Smooth muscle cell (in vitro differentiated cells): ENCODE results near the gene NRDC. TPM values are rescaled to one million over a fixed set of nuclear protein-coding genes. Genes with fewer than 3 reads are reported as not detected.

Experiments
- DNase-seq: peaks from one replicate; lab custom pipeline; 2025; ENCODE audit not compliant: unreplicated experiment; lab: John Stamatoyannopoulos, UW
- H2AFZ ChIP-seq: fragments of 200-600 bp; sonication (generic); 2 replicates; pipeline ENCODE4 v1.6.0; 2016; ENCODE audit warnings: antibody characterized with exemption, low read depth, mild to moderate bottlenecking
- H3F3A ChIP-seq: fragments of 200-600 bp; sonication (generic); 2 replicates; pipeline ENCODE4 v1.6.0; 2017; ENCODE audit warnings: antibody characterized with exemption, low read depth
- H3K27ac ChIP-seq: fragments of 200-600 bp; sonication (generic); 2 replicates; pipeline ENCODE4 v1.5.1; 2016; ENCODE audit warnings: low read depth, mild to moderate bottlenecking
- H3K27me3 ChIP-seq: fragments of 200-600 bp; sonication (generic); 2 replicates; pipeline ENCODE4 v1.6.1; 2016; ENCODE audit warnings: low read depth, mild to moderate bottlenecking
- H3K36me3 ChIP-seq: fragments of 200-600 bp; sonication (generic); 2 replicates; pipeline ENCODE4 v1.5.1; 2016; ENCODE audit warnings: low read depth
- H3K4me1 ChIP-seq: fragments of 200-600 bp; sonication (generic); 2 replicates; pipeline ENCODE4 v1.5.1; 2016; ENCODE audit warnings: low read depth
- H3K4me2 ChIP-seq: fragments of 200-600 bp; sonication (generic); 2 replicates; pipeline ENCODE4 v1.6.0; 2016; ENCODE audit warnings: mild to moderate bottlenecking
- H3K4me3 ChIP-seq: fragments of 200-600 bp; sonication (generic); 2 replicates; pipeline ENCODE4 v1.5.1; 2016; ENCODE audit warnings: mild to moderate bottlenecking
- H3K79me2 ChIP-seq: fragments of 200-600 bp; sonication (generic); 2 replicates; pipeline ENCODE4 v1.6.0; 2016; ENCODE audit warnings: low read depth, mild to moderate bottlenecking
- H3K9ac ChIP-seq: fragments of 200-600 bp; sonication (generic); 2 replicates; pipeline ENCODE4 v1.6.0; 2016; ENCODE audit warnings: low read depth
- H3K9me3 ChIP-seq: fragments of 200-600 bp; sonication (generic); replicated peaks from 2 replicates; pipeline ENCODE4 v1.5.1; 2016; ENCODE audit warnings: low read depth
- H4K20me1 ChIP-seq: fragments of 200-600 bp; sonication (generic); 2 replicates; pipeline ENCODE4 v1.6.0; 2016; ENCODE audit warnings: low read depth
- CTCF ChIP-seq: fragments of 200-600 bp; sonication (generic); IDR thresholded peaks from 2 replicates; pipeline ENCODE4 v1.5.1; 2017; ENCODE audit warnings: borderline replicate concordance, mild to moderate bottlenecking, antibody characterized with exemption; ENCODE audit not compliant: insufficient read depth, poor library complexity, severe bottlenecking
- WGBS: methylation state at CpG from one replicate; pipeline ENCODE4 v1.1.7; 2016; ENCODE audit warnings: low lambda C conversion rate; 5-methylcytosine and 5-hydroxymethylcytosine counted together
- polyA plus RNA-seq: library from polyadenylated mRNA; unstranded; fragments of >200 nt; fragmentation: Nextera tagmentation; extraction: Ambion mirVana; gene quantifications from 2 replicates; pipeline ENCODE4 v1.2.1, GENCODE V29; 2016
- total RNA-seq: library from RNA; depleted of rRNA; stranded (reverse); fragments of >200 nt; gene quantifications from 2 replicates; pipeline ENCODE4 v1.2.3, GENCODE V29; 2014

The NRDC gene
- total RNA-seq, result 81.5 and 88.4 TPM in 2 replicates
- 95.2 and 96.1 TPM in 2 replicates for polyA plus RNA-seq

GRCh38 chr1:51878616-51879336 is at the start of gene NRDC:
NRDC (minus strand) TSS chr1:51878727; CDS start chr1:51878615, 112 bp downstream.
- peaks cover 11% of the 10 kb centered on the region for H3F3A ChIP-seq
- H3K79me2 ChIP-seq, result peaks cover 45% of the 10 kb centered on the region
- H4K20me1 ChIP-seq, result peaks cover 33% of the 10 kb centered on the region
- no peak for TF ChIP-seq CTCF
- H3K36me3 ChIP-seq, result no peaks in the 10 kb centered on the region
- under 1% methylated on average over 54 of the region's 54 CpGs for WGBS
- peak within 1 kb of the TSS; percentile 98 for H3K4me2 ChIP-seq
- H3K9ac ChIP-seq, result peak within 1 kb of the TSS; percentile 98
- peak; percentile 95 for DNase-seq
- H3K27ac ChIP-seq, result peak within 1 kb of the TSS; percentile 93
- H3K4me1 ChIP-seq, result peaks cover 32% of the 10 kb centered on the region
- peak within 1 kb of the TSS; percentile 91 for H2AFZ ChIP-seq
- peak within 1 kb of the TSS; percentile 97 for H3K4me3 ChIP-seq
- H3K9me3 ChIP-seq, result no peaks in the 10 kb centered on the region
- peaks cover 19% of the 10 kb centered on the region for H3K27me3 ChIP-seq

- H4K20me1 ChIP-seq, result no peaks in the 10 kb centered on the region
- WGBS, result 70% methylated on average over 2 of the region's 2 CpGs
- H3K27ac ChIP-seq, result peak overlapping the region; percentile 52
- H3K79me2 ChIP-seq, result no peaks in the 10 kb centered on the region
- no peak overlapping the region for H3K4me3 ChIP-seq
- H3K36me3 ChIP-seq, result no peaks in the 10 kb centered on the region
- H3K27me3 ChIP-seq, result no peaks in the 10 kb centered on the region
- peak overlapping the region; percentile 10 for H3K4me2 ChIP-seq
- DNase-seq, result no peak
- H3K9me3 ChIP-seq, result no peaks in the 10 kb centered on the region
- H2AFZ ChIP-seq, result no peak overlapping the region
- H3K9ac ChIP-seq, result no peak overlapping the region
- H3K4me1 ChIP-seq, result peaks cover under 1% of the 10 kb centered on the region
- no peak for TF ChIP-seq CTCF
- H3F3A ChIP-seq, result no peaks in the 10 kb centered on the region
Observed at GRCh38 chr1:51927029-51927428, 48.5 kb upstream of the NRDC start.

GRCh38 chr1:51926171-51926812 is 47.8 kb upstream of the NRDC start:
- Histone ChIP-seq H3K27ac (peak overlapping the region; percentile 52), H4K20me1 (no peaks in the 10 kb centered on the region), H3K27me3 (no peaks in the 10 kb centered on the region), H3K9ac (no peak overlapping the region), H3K4me2 (no peak overlapping the region), H3F3A (no peaks in the 10 kb centered on the region), H3K4me3 (no peak overlapping the region), H3K79me2 (no peaks in the 10 kb centered on the region), H2AFZ (no peak overlapping the region), H3K36me3 (no peaks in the 10 kb centered on the region), H3K9me3 (no peaks in the 10 kb centered on the region), H3K4me1 (peaks cover 8% of the 10 kb centered on the region)
- peak; percentile 27 for TF ChIP-seq CTCF
- DNase-seq, result no peak
- WGBS, result 58% methylated on average over 5 of the region's 5 CpGs
